Activated CD8-positive, alpha-beta T cell treated with anti-CD3 and anti-CD28 coated beads for 36 hours (primary cell): ENCODE data around the gene CCDC88B. TPM values are rescaled to one million over a fixed set of nuclear protein-coding genes. Genes with fewer than 3 reads are reported as not detected.

Experiments used
- ATAC-seq: fragments of 200-7000 bp; cut with Tn5 transposase; one replicate; pipeline ENCODE4 v1.10.0; 2021; ENCODE audit warnings: mild to moderate bottlenecking, moderate library complexity
- CTCF ChIA-PET: fragments of 350-600 bp; sonication (Branson Sonifier 250); formaldehyde crosslinking; loops from one replicate; lab custom pipeline; 2021; ENCODE audit warnings: antibody characterized with exemption; lab: Charles Lee
- POLR2A ChIA-PET: fragments of 350-600 bp; sonication (Branson Sonifier 250); formaldehyde crosslinking; loops from one replicate; lab custom pipeline; 2021; ENCODE audit warnings: antibody characterized with exemption; lab: Charles Lee
- DNase-seq: peaks from one replicate; pipeline ENCODE4 v3.0.0-alpha.2; 2020
- H3K27ac Mint-ChIP-seq: one replicate; pipeline ENCODE4 v1.8.0; 2021; ENCODE audit warnings: mild to moderate bottlenecking, mixed read lengths
- H3K27me3 Mint-ChIP-seq: one replicate; pipeline ENCODE4 v1.8.0; 2021; ENCODE audit warnings: mixed read lengths
- H3K36me3 Mint-ChIP-seq: one replicate; pipeline ENCODE4 v1.8.0; 2021; ENCODE audit warnings: low read depth, mixed read lengths
- H3K4me1 Mint-ChIP-seq: one replicate; pipeline ENCODE4 v1.8.0; 2021; ENCODE audit warnings: low read depth, mixed read lengths
- H3K4me3 Mint-ChIP-seq: one replicate; pipeline ENCODE4 v1.8.0; 2021; ENCODE audit warnings: mild to moderate bottlenecking, moderate library complexity, mixed read lengths
- H3K9me3 Mint-ChIP-seq: one replicate; pipeline ENCODE4 v1.8.0; 2021; ENCODE audit warnings: mixed read lengths
- CTCF ChIP-seq: fragments of 200-600 bp; IDR thresholded peaks from one replicate; pipeline ENCODE4 v1.8.0; 2022; ENCODE audit warnings: antibody characterized with exemption, mild to moderate bottlenecking
- intact Hi-C: fragments of 100-400 bp; cut with micrococcal nuclease; formaldehyde crosslinking; loops from one replicate; pipeline ENCODE4 v1.10.0; 2022
- total RNA-seq, 2 experiments: library from RNA; stranded (reverse); gene quantifications; one replicate each; pipeline ENCODE4 v1.2.3, GENCODE V29; 2021

CCDC88B gene
- total RNA-seq, 2 experiments from 2014 or later = 65.8 to 76.1 TPM

DNA sequence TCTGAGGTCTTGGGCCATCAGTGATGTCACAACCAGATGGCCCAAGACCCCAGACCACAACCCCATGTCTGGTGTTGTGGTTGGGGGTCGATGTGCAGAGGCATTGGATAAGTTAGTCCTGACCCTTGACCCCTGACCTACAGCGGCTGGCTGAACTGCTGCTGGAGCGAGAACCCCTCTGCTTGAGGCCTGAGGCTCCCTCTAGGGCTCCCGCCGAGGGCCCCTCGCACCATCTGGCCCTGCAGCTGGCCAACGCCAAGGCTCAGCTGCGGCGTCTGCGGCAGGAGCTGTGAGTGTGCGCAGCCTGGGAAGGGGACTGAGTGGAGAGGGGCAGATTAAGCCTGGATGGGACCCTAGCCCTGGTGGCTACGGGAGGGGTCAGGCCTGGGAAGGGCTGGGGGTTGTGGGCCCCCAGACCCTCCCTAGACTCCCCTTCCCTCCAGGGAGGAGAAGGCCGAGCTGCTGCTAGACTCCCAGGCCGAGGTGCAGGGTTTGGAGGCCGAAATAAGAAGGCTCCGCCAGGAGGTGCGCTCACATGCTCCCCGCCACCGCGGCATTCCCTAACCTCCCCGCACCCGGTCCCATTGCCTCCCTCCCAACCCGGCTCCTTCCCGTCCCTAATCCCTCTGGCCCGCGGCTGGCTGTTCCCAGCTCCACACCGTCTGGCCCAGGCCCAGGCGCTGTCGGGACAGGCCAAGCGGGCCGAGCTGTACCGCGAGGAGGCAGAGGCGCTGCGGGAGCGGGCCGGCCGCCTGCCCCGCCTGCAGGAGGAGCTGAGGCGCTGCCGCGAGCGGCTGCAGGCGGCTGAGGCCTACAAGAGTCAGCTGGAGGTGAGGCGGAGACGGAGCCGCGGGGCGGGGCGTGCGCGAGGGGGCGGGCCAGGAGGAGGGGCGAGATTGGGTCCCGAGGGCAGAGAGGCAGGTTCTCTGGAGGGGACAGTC lies 2.1 kb downstream of the CCDC88B start:
- TF ChIP-seq CTCF = peak; percentile 44
- Mint-ChIP-seq H3K4me1 (peaks cover 36% of the 10 kb centered on the region), H3K9me3 (no peaks in the 10 kb centered on the region), H3K4me3 (peak overlapping the region; percentile 84), H3K27ac (no peak overlapping the region), H3K36me3 (peaks cover 42% of the 10 kb centered on the region), H3K27me3 (no peaks in the 10 kb centered on the region)
- ChIA-PET POLR2A (interaction anchor here (0.7 to 4.9 kb wide), 8 partner anchors 8 to 792 kb away, joined by 3 to 19 read pairs (median 3); partner anchors contain the start of gene FERMT3), CTCF (interaction anchor here (0.7 to 8.1 kb wide), 9 partner anchors 10 to 341 kb away, joined by 3 to 75 read pairs (median 5); partner anchors contain the start of genes CATSPERZ, PLCB3, PRDX5 and RPS6KA4)
- ATAC-seq = peak; percentile 75
- peak; percentile 94 for DNase-seq
- intact Hi-C loops = no loop called here

GRCh38 chr11:64342869-64343745 lies 3.1 kb downstream of the CCDC88B start:
- Mint-ChIP-seq H3K4me1 (peaks cover 33% of the 10 kb centered on the region), H3K27me3 (no peaks in the 10 kb centered on the region), H3K4me3 (no peak overlapping the region), H3K27ac (no peak overlapping the region), H3K9me3 (no peaks in the 10 kb centered on the region), H3K36me3 (peaks cover 37% of the 10 kb centered on the region)
- ChIA-PET CTCF (interaction anchor here (0.7 to 8.1 kb wide), 9 partner anchors 11 to 342 kb away, joined by 3 to 75 read pairs (median 5); partner anchors contain the start of genes CATSPERZ, PLCB3, PRDX5 and RPS6KA4), POLR2A (interaction anchor here (0.9 to 4.9 kb wide), 5 partner anchors 7 to 136 kb away, joined by 3 to 19 read pairs (median 3); partner anchors contain the start of genes FERMT3, PRDX5 and TRMT112)
- intact Hi-C loops = no loop called here
- ATAC-seq = no peak
- TF ChIP-seq CTCF = no peak
- DNase-seq = no peak

- peaks cover 34% of the 10 kb centered on the region for H3K36me3 Mint-ChIP-seq
- H3K27ac Mint-ChIP-seq = no peak overlapping the region
- ATAC-seq = no peak
- intact Hi-C loops = no loop called here
- H3K9me3 Mint-ChIP-seq = no peaks in the 10 kb centered on the region
- H3K4me3 Mint-ChIP-seq = no peak overlapping the region
- ChIA-PET CTCF (interaction anchor here (2.9 to 8.1 kb wide), 2 partner anchors 12 kb away, joined by 10 to 75 read pairs; partner anchors contain the start of gene RPS6KA4), POLR2A (interaction anchor here (1.7 to 4.9 kb wide), 3 partner anchors 10 to 26 kb away, joined by 5 to 19 read pairs (median 6); partner anchors contain the start of genes PRDX5 and TRMT112)
- no peaks in the 10 kb centered on the region for H3K27me3 Mint-ChIP-seq
- H3K4me1 Mint-ChIP-seq = peaks cover 29% of the 10 kb centered on the region
- TF ChIP-seq CTCF = peak; percentile 17
- peak; percentile 35 for DNase-seq
Observed at GRCh38 chr11:64343767-64344559, 4.0 kb downstream of the CCDC88B start.

DNA sequence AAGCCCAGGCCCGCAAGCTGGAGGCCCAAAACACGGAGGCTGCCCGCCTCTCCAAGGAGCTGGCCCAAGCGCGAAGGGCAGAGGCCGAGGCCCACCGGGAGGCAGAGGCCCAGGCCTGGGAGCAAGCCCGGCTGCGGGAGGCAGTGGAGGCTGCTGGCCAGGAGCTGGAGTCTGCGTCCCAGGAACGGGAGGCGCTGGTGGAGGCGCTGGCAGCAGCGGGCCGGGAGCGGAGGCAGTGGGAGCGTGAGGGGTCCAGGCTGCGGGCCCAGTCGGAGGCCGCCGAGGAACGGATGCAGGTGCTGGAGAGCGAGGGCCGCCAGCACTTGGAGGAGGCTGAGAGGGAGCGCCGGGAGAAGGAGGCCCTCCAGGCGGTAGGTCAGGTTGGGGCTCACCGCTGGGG lies 4.8 kb downstream of the CCDC88B start:
- POLR2A ChIA-PET = interaction anchor here (0.6 to 4.9 kb wide), 3 partner anchors 9 to 32 kb away, joined by 3 to 19 read pairs (median 6); no protein-coding TSS in a partner anchor
- Mint-ChIP-seq H3K27me3 (no peaks in the 10 kb centered on the region), H3K4me3 (no peak overlapping the region), H3K4me1 (peaks cover 20% of the 10 kb centered on the region), H3K27ac (no peak overlapping the region), H3K9me3 (no peaks in the 10 kb centered on the region), H3K36me3 (peaks cover 29% of the 10 kb centered on the region)
- CTCF ChIA-PET = interaction anchor here (8.1 kb wide), 1 partner anchor 12 kb away, joined by 75 read pairs; the partner anchor contains the start of gene RPS6KA4
- ATAC-seq (no peak), DNase-seq (no peak)
- no peak for TF ChIP-seq CTCF
- intact Hi-C loops = no loop called here
